ENCODE results near the gene CTNNA1.
"Not testable (repeated sequence)": the region's sequence is repeated elsewhere in the genome, so short reads cannot be mapped to it uniquely, and the experiment has no call there.

The CTNNA1 gene

DNA sequence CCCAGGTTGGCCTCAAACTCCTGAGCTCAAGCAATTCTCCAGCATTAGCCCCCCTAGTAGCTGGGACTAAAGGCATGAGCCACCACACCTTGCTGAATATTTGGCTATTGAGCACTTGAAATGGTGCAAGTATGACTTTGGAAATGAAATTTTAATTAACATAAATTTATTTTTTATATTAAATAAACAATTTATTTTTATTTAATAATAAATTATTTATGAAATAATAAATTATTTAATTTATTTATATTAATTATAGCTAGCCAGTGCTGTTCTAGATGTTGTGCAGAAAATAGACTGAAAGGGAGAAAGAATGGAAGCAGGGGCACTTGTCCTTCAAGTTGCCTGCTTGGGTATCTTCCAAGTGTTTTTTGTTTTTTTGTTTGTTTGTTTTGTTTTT is 40.0 kb upstream of the CTNNA1 start:
- Histone ChIP-seq H3K27ac (ENCODE audit: low read depth, low read length) (no peak overlapping the region), H3K9me3 (ENCODE audit: low read length) (no peaks in the 10 kb centered on the region), H3K4me1 (ENCODE audit: insufficient read depth, low read length) (peaks cover 9% of the 10 kb centered on the region), H3K27me3 (ENCODE audit: control insufficient read depth in 1 of 2, insufficient read depth in 2 of 2, low read length in 2 of 2) (no peaks in the 10 kb centered on the region), H3K4me3 (ENCODE audit: low read depth in 1 of 2, low read length in 2 of 2) (no peak overlapping the region), H3K9ac (ENCODE audit: low read length) (no peak overlapping the region), H3K36me3 (ENCODE audit: insufficient read depth, low read length) (no peaks in the 10 kb centered on the region)

DNA sequence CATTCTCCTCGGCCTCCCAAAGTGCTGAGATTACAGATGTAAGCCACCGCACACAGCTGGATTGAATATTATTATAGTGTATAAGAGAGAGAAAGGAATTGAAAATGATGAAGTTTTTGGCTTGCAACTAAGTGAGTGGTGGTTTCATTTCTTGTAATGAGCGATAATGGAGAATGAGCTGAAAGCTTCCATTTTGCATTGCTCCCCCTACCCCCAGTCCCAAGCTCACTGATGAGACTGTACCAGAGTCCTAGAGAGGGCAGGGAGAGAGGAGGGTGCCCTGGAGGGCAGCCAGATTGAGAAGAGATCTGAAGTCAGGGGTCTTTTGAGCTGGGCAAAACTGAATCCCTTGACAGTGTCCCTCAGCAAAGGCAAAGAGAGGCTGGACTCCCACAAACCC is 38.5 kb upstream of the CTNNA1 start:
- H3K27ac ChIP-seq (ENCODE audit: low read depth, low read length): no peak overlapping the region
- peaks cover 13% of the 10 kb centered on the region for H3K4me1 ChIP-seq (ENCODE audit: insufficient read depth, low read length)
- H3K9me3 ChIP-seq (ENCODE audit: low read length): no peaks in the 10 kb centered on the region

DNA sequence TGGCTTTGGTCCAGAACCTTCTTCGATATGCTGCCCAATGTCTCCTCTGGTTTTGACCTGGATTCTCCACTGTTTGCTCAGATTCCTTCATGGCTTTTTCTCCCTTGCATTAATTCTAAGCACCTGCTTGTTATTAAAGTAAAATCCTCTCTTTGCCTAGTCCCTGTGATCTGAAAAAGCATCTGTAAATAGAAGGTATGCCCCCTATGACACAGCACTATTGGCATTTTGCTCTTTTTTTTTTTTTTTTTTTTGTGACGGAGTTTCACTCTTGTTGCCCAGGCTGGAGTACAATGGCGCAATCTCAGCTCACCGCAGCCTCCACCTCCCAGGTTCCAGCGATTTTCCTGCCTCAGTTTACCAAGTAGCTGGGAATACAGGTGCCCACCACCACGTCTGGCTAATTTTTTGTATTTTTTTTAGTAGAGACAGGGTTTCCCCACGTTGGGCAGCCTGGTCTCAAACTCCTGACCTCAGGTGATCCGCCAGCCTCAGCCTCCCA is 37.2 kb upstream of the CTNNA1 start:
- not testable (repeated sequence) for H3K4me3 ChIP-seq (ENCODE audit: low read depth in 1 of 2, low read length in 2 of 2); H3K36me3 ChIP-seq (ENCODE audit: insufficient read depth, low read length); H3K9me3 ChIP-seq (ENCODE audit: low read length); H3K27ac ChIP-seq (ENCODE audit: low read depth, low read length); H3K9ac ChIP-seq (ENCODE audit: low read length); H3K27me3 ChIP-seq (ENCODE audit: control insufficient read depth in 1 of 2, insufficient read depth in 2 of 2, low read length in 2 of 2)
- peaks cover 13% of the 10 kb centered on the region for H3K4me1 ChIP-seq (ENCODE audit: insufficient read depth, low read length)

More for the DNA sequence above, 38.5 kb upstream of the CTNNA1 start:
- H3K36me3 ChIP-seq (ENCODE audit: insufficient read depth, low read length): no peaks in the 10 kb centered on the region
- no peak overlapping the region for H3K9ac ChIP-seq (ENCODE audit: low read length)
- no peak overlapping the region for H3K4me3 ChIP-seq (ENCODE audit: low read depth in 1 of 2, low read length in 2 of 2)
- no peaks in the 10 kb centered on the region for H3K27me3 ChIP-seq (ENCODE audit: control insufficient read depth in 1 of 2, insufficient read depth in 2 of 2, low read length in 2 of 2)

DNA sequence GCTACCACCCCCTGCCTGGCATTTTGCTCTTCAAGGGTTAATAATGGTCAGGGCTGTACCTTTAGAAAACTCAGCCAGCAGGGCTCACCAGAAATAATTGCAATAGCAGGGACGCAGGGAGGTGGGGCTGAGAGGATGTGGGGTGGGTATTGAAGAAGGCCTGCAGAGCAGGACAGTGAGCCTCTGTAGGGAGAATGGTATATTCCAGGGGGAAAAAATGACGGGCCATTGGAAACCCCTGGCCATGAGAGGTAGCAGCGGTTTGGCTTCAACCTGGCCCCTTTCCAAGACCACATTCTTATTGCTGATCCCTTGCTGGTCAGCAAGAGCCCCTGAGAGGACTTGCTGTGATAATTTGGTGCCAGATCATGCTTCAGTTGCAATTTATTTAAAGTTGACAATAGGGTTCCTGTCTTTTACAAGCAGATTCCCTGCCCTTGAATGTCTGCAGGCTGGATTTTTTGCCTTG is 36.7 kb upstream of the CTNNA1 start:
- Histone ChIP-seq H3K27me3 (ENCODE audit: control insufficient read depth in 1 of 2, insufficient read depth in 2 of 2, low read length in 2 of 2) (no peaks in the 10 kb centered on the region), H3K36me3 (ENCODE audit: insufficient read depth, low read length) (no peaks in the 10 kb centered on the region), H3K9me3 (ENCODE audit: low read length) (no peaks in the 10 kb centered on the region), H3K9ac (ENCODE audit: low read length) (no peak overlapping the region), H3K4me1 (ENCODE audit: insufficient read depth, low read length) (peaks cover 13% of the 10 kb centered on the region), H3K4me3 (ENCODE audit: low read depth in 1 of 2, low read length in 2 of 2) (no peak overlapping the region), H3K27ac (ENCODE audit: low read depth, low read length) (no peak overlapping the region)

DNA sequence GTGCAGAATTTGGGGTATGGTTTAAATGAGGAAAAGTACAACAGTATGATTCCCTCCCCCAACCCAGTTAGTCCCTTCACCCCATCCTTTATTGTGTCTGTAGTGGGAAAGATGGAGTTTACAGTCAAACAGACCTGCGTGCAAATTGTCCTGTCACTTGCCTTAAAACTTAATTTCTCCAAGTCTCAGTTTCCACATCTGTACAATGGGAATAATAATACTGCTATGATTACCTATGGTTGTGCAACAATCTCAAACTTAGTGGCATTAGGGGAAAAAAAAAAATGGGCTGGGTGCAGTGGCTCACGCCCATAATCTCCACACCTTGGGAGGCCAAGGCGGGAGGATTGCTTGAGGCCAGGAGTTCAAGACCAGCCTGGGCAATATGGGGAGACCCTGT is 35.8 kb upstream of the CTNNA1 start:
- Histone ChIP-seq H3K4me1 (ENCODE audit: insufficient read depth, low read length) (peaks cover 13% of the 10 kb centered on the region), H3K9me3 (ENCODE audit: low read length) (no peaks in the 10 kb centered on the region), H3K27ac (ENCODE audit: low read depth, low read length) (no peak overlapping the region), H3K36me3 (ENCODE audit: insufficient read depth, low read length) (no peaks in the 10 kb centered on the region), H3K9ac (ENCODE audit: low read length) (no peak overlapping the region), H3K27me3 (ENCODE audit: control insufficient read depth in 1 of 2, insufficient read depth in 2 of 2, low read length in 2 of 2) (no peaks in the 10 kb centered on the region), H3K4me3 (ENCODE audit: low read depth in 1 of 2, low read length in 2 of 2) (no peak overlapping the region)

DNA sequence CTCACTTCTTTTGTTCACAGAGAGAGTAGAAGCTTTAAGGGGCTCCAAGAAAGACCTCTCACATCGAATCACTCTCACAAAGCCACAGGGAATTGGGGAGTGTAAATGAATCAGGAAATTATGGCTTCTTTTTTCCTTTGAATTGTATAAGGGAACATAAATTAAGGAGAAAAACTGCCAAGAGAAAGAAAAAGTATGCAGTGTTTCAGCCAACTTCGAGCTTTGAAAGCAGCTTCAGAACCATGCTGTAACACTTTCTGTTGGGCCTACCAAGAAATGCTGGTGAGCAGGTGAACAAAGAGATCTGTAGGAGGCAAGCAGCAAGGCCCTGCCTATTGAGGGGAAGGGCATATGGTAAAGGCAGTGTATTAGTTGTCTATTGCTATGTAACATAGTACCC is 33.4 kb upstream of the CTNNA1 start:
- H3K4me3 ChIP-seq (ENCODE audit: low read depth in 1 of 2, low read length in 2 of 2): no peak overlapping the region
- H3K27me3 ChIP-seq (ENCODE audit: control insufficient read depth in 1 of 2, insufficient read depth in 2 of 2, low read length in 2 of 2): no peaks in the 10 kb centered on the region
- H3K9ac ChIP-seq (ENCODE audit: low read length): no peak overlapping the region
- H3K27ac ChIP-seq (ENCODE audit: low read depth, low read length): no peak overlapping the region
- H3K4me1 ChIP-seq (ENCODE audit: insufficient read depth, low read length): peaks cover 20% of the 10 kb centered on the region
- no peaks in the 10 kb centered on the region for H3K9me3 ChIP-seq (ENCODE audit: low read length)
- H3K36me3 ChIP-seq (ENCODE audit: insufficient read depth, low read length): no peaks in the 10 kb centered on the region

DNA sequence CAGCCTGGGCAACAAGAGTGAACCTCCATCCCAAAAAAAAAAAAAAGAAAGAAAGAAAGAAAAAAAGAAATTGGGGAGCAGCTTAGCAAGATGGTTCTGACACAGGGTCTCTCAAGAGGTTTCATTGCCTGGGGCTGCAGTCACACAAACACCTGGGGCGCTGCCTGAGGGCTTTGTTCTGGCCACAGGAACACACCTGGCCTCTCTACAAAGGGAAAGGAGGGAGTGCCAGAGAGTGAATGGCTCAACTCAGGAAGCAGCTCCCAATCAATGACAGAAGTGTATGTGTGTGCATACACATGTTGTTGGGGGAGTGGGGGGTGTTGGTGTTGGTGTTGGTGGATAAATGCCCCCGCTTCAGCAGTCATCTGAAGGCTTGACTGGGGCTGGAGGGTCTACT is 32.4 kb upstream of the CTNNA1 start:
- H3K4me3 ChIP-seq (ENCODE audit: low read depth in 1 of 2, low read length in 2 of 2): no peak overlapping the region
- H3K9ac ChIP-seq (ENCODE audit: low read length): no peak overlapping the region
- no peaks in the 10 kb centered on the region for H3K36me3 ChIP-seq (ENCODE audit: insufficient read depth, low read length)
- H3K4me1 ChIP-seq (ENCODE audit: insufficient read depth, low read length): peaks cover 30% of the 10 kb centered on the region
- H3K27me3 ChIP-seq (ENCODE audit: control insufficient read depth in 1 of 2, insufficient read depth in 2 of 2, low read length in 2 of 2): no peaks in the 10 kb centered on the region
- H3K27ac ChIP-seq (ENCODE audit: low read depth, low read length): no peak overlapping the region
- no peaks in the 10 kb centered on the region for H3K9me3 ChIP-seq (ENCODE audit: low read length)

DNA sequence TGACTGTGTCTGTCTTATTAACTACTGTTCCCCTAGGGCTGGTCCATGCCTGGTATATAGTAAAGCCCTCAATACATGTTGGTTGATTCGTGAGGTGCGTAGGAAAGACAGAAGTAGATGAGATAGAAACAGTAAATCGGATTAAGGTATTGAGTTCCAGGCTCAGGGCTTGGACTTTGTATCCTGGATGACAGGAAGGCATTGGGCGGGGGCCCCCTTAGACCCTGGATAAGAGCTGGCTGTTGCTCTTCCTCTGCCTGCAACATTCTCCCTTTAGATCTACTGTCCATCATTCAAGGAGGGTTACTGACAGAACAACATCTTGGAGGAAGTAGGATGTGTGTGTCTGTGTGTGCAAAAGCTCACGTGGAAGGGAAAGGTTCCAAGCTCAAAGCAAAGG is 31.2 kb upstream of the CTNNA1 start:
- H3K27me3 ChIP-seq (ENCODE audit: control insufficient read depth in 1 of 2, insufficient read depth in 2 of 2, low read length in 2 of 2): no peaks in the 10 kb centered on the region
- H3K9me3 ChIP-seq (ENCODE audit: low read length): no peaks in the 10 kb centered on the region
- H3K27ac ChIP-seq (ENCODE audit: low read depth, low read length): no peak overlapping the region
- no peak overlapping the region for H3K4me3 ChIP-seq (ENCODE audit: low read depth in 1 of 2, low read length in 2 of 2)
- H3K9ac ChIP-seq (ENCODE audit: low read length): no peak overlapping the region
- no peaks in the 10 kb centered on the region for H3K36me3 ChIP-seq (ENCODE audit: insufficient read depth, low read length)
- H3K4me1 ChIP-seq (ENCODE audit: insufficient read depth, low read length): peaks cover 31% of the 10 kb centered on the region

DNA sequence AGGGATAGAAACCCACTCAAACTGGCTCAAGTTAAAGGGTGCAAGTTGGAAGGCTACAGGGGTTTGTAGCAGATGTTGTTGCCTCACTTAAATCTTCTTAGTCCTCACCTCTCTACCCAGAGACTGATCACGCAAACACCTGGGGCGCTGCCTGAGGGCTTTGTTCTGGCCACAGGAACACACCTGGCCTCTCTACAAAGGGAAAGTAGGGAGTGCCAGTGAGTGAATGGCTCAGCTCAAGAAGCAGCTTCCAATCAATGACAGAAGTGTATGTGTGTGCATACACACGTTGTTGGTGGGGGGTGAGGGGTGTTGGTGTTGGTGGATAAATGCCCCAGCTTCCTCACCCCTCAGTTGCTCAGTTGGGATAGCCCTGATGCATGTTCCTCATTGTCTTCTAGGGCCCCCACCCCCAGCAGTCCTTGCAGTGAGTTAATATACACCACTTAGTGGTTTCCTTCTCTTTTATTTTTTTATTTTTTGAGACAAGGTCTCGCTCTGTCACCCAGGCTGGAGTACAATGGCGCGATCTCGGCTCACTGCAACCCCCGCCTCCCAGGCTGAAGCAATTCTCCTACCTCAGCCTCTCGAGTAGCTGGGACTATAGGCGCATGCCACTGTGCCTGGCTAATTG is 30.6 kb upstream of the CTNNA1 start:
- H3K9me3 ChIP-seq (ENCODE audit: low read length): no peaks in the 10 kb centered on the region
- H3K27me3 ChIP-seq (ENCODE audit: control insufficient read depth in 1 of 2, insufficient read depth in 2 of 2, low read length in 2 of 2): no peaks in the 10 kb centered on the region
- no peak overlapping the region for H3K4me3 ChIP-seq (ENCODE audit: low read depth in 1 of 2, low read length in 2 of 2)
- H3K36me3 ChIP-seq (ENCODE audit: insufficient read depth, low read length): no peaks in the 10 kb centered on the region
- no peak overlapping the region for H3K9ac ChIP-seq (ENCODE audit: low read length)
- no peak overlapping the region for H3K27ac ChIP-seq (ENCODE audit: low read depth, low read length)
- peaks cover 29% of the 10 kb centered on the region for H3K4me1 ChIP-seq (ENCODE audit: insufficient read depth, low read length)

DNA sequence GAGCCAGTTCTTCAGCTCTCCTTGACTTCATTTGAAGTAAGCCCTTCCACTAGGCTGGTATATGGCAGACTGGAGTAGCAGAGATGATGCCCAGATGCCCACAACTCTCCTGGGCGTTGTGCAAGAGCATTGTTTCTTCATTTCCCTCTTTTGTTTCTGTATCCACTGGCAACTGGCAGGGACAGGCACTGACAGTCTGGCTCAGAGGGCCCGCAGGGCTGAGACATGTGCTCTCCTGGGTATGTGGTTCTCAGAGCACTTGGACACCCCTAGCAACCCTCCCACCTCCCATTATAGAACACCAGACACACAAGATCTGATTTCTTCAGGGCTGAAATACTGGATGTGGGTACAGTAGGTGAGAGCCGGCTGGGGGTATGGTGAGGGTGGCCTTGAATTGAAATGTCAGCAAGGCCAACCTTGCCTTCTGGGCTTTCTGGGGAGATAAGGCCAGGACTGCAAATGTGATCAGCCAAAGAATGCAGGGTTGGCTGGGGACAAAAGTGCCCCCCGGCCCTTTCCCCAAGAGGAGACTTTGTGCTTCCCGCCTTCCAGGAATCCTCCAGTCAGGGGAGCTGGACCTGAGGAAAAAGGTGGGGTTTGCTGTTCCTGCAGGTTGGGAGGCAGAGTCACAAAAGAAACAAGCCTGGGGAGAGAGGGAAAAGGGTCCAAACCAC is 28.6 kb upstream of the CTNNA1 start:
- Histone ChIP-seq H3K9ac (ENCODE audit: low read length) (peak overlapping the region; percentile 60), H3K27ac (ENCODE audit: low read depth, low read length) (peak overlapping the region; percentile 62)

DNA sequence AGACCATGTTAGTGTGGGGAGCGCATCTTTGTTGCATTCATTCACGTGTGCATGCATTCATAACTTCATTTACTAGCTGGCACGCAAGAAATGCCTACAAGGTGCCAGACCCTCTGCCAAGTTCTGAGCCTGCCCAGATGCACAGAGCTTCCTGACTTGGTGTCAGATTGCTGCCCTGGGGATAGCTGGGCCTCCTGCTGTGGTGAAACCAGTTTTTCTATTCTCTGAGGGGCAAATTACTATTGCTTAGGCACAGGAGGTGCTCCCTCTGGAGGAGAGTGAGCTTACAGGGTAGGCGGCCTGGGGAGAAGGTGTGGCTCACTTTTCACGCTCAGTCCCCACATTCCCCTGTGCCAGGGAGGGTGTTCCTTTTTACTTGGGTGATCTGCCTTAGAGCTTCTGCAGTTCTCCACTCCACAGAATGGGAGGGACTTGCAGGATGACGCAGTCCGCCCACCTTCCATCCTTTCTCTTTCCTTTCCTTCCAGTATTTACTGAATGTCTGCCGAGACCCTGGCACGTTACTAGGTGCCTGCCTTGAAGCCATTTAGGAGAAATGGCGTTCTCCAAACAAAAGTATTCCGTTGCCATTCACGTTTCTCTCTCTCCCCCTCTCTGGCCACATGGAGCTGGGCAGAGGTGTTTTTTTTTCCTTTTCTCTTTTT is 27.9 kb upstream of the CTNNA1 start:
- no peaks in the 10 kb centered on the region for H3K9me3 ChIP-seq (ENCODE audit: low read length)

More for the DNA sequence above, 28.6 kb upstream of the CTNNA1 start:
- H3K36me3 ChIP-seq (ENCODE audit: insufficient read depth, low read length): no peaks in the 10 kb centered on the region
- no peaks in the 10 kb centered on the region for H3K27me3 ChIP-seq (ENCODE audit: control insufficient read depth in 1 of 2, insufficient read depth in 2 of 2, low read length in 2 of 2)
- peaks cover 24% of the 10 kb centered on the region for H3K4me1 ChIP-seq (ENCODE audit: insufficient read depth, low read length)
- no peaks in the 10 kb centered on the region for H3K9me3 ChIP-seq (ENCODE audit: low read length)
- H3K4me3 ChIP-seq (ENCODE audit: low read depth in 1 of 2, low read length in 2 of 2): no peak overlapping the region

More for the DNA sequence above, 27.9 kb upstream of the CTNNA1 start:
- peak overlapping the region; percentile 60 for H3K9ac ChIP-seq (ENCODE audit: low read length)
- H3K4me3 ChIP-seq (ENCODE audit: low read depth in 1 of 2, low read length in 2 of 2): peak overlapping the region in 1 of 2 donors; percentile 26
- no peaks in the 10 kb centered on the region for H3K27me3 ChIP-seq (ENCODE audit: control insufficient read depth in 1 of 2, insufficient read depth in 2 of 2, low read length in 2 of 2)
- H3K4me1 ChIP-seq (ENCODE audit: insufficient read depth, low read length): peaks cover 24% of the 10 kb centered on the region
- H3K36me3 ChIP-seq (ENCODE audit: insufficient read depth, low read length): no peaks in the 10 kb centered on the region
- H3K27ac ChIP-seq (ENCODE audit: low read depth, low read length): peak overlapping the region; percentile 81

Data from muscle layer of colon (tissue), 2 donors.